ENCODE data around the gene AKR1D1. TPM values are rescaled to one million over a fixed set of nuclear protein-coding genes. Genes with fewer than 3 reads are reported as not detected.

AKR1D1 gene
- total RNA-seq, 4 donors from 2014 or later, result 0.20 TPM; not detected in 3

DNA sequence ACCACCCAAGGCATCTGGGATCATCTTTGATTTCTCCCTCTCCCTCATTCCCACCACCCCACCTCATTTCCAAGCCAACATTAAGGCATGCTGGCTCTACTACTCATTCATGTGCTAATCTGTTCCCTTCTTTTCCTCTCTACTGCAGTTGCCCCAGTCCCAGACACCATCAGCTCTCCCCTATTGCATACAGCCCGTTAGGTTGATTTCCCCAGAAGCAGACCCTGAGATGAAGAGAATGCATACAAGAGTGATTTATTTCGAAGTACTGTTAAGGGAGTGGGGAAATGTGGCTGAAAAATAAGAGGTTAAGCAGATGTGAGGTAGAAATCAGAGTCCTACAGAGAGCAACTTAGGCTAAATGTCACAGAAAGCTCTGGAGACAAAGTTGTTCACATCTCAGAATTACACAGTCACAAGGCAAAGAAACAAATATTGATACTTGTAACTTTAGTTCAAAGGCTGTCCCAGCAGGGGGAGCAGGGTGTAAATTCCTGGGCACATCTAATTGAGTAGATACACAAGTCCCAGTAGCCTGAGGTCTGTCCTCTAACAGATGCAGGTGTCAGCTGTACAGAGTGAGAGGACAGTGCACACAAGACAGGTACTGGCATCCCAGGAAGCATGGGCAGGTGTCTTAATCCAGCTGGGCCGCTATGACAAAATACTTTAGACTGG is 20.9 kb downstream of the AKR1D1 start:
- in situ Hi-C loops (cut with MboI; ENCODE audit: low sequenced_read_pairs in 4 of 4), result no loop called here
- Histone ChIP-seq H3K9me3 (no peaks in the 10 kb centered on the region), H3K27me3 (no peaks in the 10 kb centered on the region), H3K4me3 (no peak overlapping the region), H3K36me3 (no peaks in the 10 kb centered on the region), H3K27ac (no peak overlapping the region), H3K4me1 (no peaks in the 10 kb centered on the region)
- DNase-seq, result no peak
- TF ChIP-seq, protein P1, sequence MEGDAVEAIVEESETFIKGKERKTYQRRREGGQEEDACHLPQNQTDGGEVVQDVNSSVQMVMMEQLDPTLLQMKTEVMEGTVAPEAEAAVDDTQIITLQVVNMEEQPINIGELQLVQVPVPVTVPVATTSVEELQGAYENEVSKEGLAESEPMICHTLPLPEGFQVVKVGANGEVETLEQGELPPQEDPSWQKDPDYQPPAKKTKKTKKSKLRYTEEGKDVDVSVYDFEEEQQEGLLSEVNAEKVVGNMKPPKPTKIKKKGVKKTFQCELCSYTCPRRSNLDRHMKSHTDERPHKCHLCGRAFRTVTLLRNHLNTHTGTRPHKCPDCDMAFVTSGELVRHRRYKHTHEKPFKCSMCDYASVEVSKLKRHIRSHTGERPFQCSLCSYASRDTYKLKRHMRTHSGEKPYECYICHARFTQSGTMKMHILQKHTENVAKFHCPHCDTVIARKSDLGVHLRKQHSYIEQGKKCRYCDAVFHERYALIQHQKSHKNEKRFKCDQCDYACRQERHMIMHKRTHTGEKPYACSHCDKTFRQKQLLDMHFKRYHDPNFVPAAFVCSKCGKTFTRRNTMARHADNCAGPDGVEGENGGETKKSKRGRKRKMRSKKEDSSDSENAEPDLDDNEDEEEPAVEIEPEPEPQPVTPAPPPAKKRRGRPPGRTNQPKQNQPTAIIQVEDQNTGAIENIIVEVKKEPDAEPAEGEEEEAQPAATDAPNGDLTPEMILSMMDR (IDR thresholded peaks at IDR 0.05 in 4 of 5, conservative IDR thresholded peaks at IDR 0.05 in 1 of 5), result no peak
- no peak for TF ChIP-seq POLR2A (IDR thresholded peaks at IDR 0.05)
- ATAC-seq, result no peak
- intact Hi-C loops (cut with DNase I; ENCODE audit: low total_unique reads), result no loop called here

DNA sequence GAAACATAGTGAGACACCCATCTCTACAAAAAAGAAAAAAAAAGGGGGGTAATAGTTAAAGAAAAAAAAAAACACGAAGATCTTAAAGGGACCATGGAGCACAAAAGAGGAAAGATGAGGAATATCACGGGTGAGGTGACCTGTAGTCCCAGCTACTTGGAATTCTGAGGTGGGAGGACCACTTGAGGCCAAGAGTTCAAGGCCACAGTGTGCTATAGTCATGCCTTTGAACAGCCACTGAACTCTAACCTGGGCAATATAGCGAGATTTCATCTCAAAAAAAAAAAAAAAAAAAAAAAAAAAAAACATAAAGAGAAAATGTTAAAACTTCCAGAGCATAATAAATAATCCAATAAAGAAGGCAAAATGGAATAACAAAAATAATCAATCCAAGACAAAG is 23.6 kb downstream of the AKR1D1 start:
- Histone ChIP-seq H3K27ac (no peak overlapping the region), H3K36me3 (no peaks in the 10 kb centered on the region), H3K4me3 (no peak overlapping the region), H3K27me3 (no peaks in the 10 kb centered on the region), H3K4me1 (no peaks in the 10 kb centered on the region), H3K9me3 (no peaks in the 10 kb centered on the region)
- intact Hi-C loops (cut with DNase I; ENCODE audit: low total_unique reads), result no loop called here
- DNase-seq (no peak), ATAC-seq (no peak)
- TF ChIP-seq, protein P1 (IDR thresholded peaks at IDR 0.05 in 4 of 5, conservative IDR thresholded peaks at IDR 0.05 in 1 of 5), result no peak
- TF ChIP-seq POLR2A (IDR thresholded peaks at IDR 0.05), result no peak
- in situ Hi-C loops (cut with MboI; ENCODE audit: low sequenced_read_pairs in 4 of 4), result no loop called here

- in situ Hi-C loops (cut with MboI; ENCODE audit: low sequenced_read_pairs in 4 of 4) (no loop called here), intact Hi-C loops (cut with DNase I; ENCODE audit: low total_unique reads) (no loop called here)
- Histone ChIP-seq H3K27me3 (no peaks in the 10 kb centered on the region), H3K4me3 (no peak overlapping the region), H3K27ac (no peak overlapping the region), H3K9me3 (no peaks in the 10 kb centered on the region), H3K36me3 (no peaks in the 10 kb centered on the region), H3K4me1 (no peaks in the 10 kb centered on the region)
- no peak for ATAC-seq
- DNase-seq, result no peak
- TF ChIP-seq, protein P1 (IDR thresholded peaks at IDR 0.05 in 4 of 5, conservative IDR thresholded peaks at IDR 0.05 in 1 of 5), result no peak
- TF ChIP-seq POLR2A (IDR thresholded peaks at IDR 0.05), result no peak
These were observed 29.0 kb downstream of the AKR1D1 start for GRCh38 chr7:138105221-138105620.

- no peak for ATAC-seq
- Histone ChIP-seq H3K4me3 (no peak overlapping the region), H3K27me3 (no peaks in the 10 kb centered on the region), H3K27ac (no peak overlapping the region), H3K9me3 (no peaks in the 10 kb centered on the region), H3K4me1 (no peaks in the 10 kb centered on the region), H3K36me3 (no peaks in the 10 kb centered on the region)
- TF ChIP-seq, protein P1 (IDR thresholded peaks at IDR 0.05 in 4 of 5, conservative IDR thresholded peaks at IDR 0.05 in 1 of 5), result no peak
- no peak for TF ChIP-seq POLR2A (IDR thresholded peaks at IDR 0.05)
- no peak for DNase-seq
- in situ Hi-C loops (cut with MboI; ENCODE audit: low sequenced_read_pairs in 4 of 4) (no loop called here), intact Hi-C loops (cut with DNase I; ENCODE audit: low total_unique reads) (no loop called here)
These were observed 38.8 kb downstream of the AKR1D1 start for GRCh38 chr7:138115047-138115446.

GRCh38 chr7:138116141-138116540 is 39.9 kb downstream of the AKR1D1 start:
- DNase-seq (no peak), ATAC-seq (no peak)
- Histone ChIP-seq H3K9me3 (no peaks in the 10 kb centered on the region), H3K27me3 (no peaks in the 10 kb centered on the region), H3K36me3 (no peaks in the 10 kb centered on the region), H3K4me1 (no peaks in the 10 kb centered on the region), H3K27ac (no peak overlapping the region), H3K4me3 (no peak overlapping the region)
- intact Hi-C loops (cut with DNase I; ENCODE audit: low total_unique reads), result no loop called here
- in situ Hi-C loops (cut with MboI; ENCODE audit: low sequenced_read_pairs in 4 of 4), result no loop called here
- TF ChIP-seq POLR2A (IDR thresholded peaks at IDR 0.05), result no peak
- TF ChIP-seq, protein P1 (IDR thresholded peaks at IDR 0.05 in 4 of 5, conservative IDR thresholded peaks at IDR 0.05 in 1 of 5), result no peak

Measured in gastrocnemius medialis (tissue), 4 donors.